Dermis microvascular lymphatic vessel endothelial cell (primary cell): ENCODE data around the gene RASAL1. TPM values are rescaled to one million over a fixed set of nuclear protein-coding genes. Genes with fewer than 3 reads are reported as not detected.

Experiments
- DNase-seq, 2 donors: peaks; one replicate each; pipeline versions ENCODE4 v3.0.0 to v3.0.0-alpha.2; 2010; ENCODE audit warnings: low read depth in 2 of 2
- total RNA-seq: library from RNA; depleted of rRNA; stranded (reverse); fragments of >200 nt; gene quantifications from 2 replicates; pipeline ENCODE4 v1.2.1, GENCODE V29; 2014

RASAL1 gene
- total RNA-seq, result not detected in 2 replicates

- peak in 1 of 2 donors; percentile 7 for DNase-seq
These were observed at the start of gene RASAL1 for GRCh38 chr12:113135178-113136127. TSS of gene RASAL1 (minus strand) at chr12:113135761. CDS start at chr12:113135462, 299 bp downstream.

- peak; percentile 61 to 89 for DNase-seq
These were observed 49.3 kb upstream of the RASAL1 start for GRCh38 chr12:113184900-113185179.

GRCh38 chr12:113184098-113184899, 48.7 kb upstream of the RASAL1 start:
- DNase-seq, result peak in 1 of 2 donors; percentile 42

GRCh38 chr12:113183030-113183589, 47.5 kb upstream of the RASAL1 start:
- no peak for DNase-seq

GRCh38 chr12:113181975-113182374, 46.4 kb upstream of the RASAL1 start:
- no peak for DNase-seq

- no peak for DNase-seq
These were observed 44.8 kb upstream of the RASAL1 start for GRCh38 chr12:113180333-113180732.

GRCh38 chr12:113179023-113179422, 43.5 kb upstream of the RASAL1 start:
- no peak for DNase-seq

GRCh38 chr12:113174461-113175384, 39.2 kb upstream of the RASAL1 start:
- DNase-seq, result peak; percentile 22 to 62

- DNase-seq, result no peak
These were observed 37.6 kb upstream of the RASAL1 start for GRCh38 chr12:113173081-113173698.

- no peak for DNase-seq
These were observed 36.6 kb upstream of the RASAL1 start for GRCh38 chr12:113172185-113172584.

- DNase-seq, result no peak
These were observed 36.0 kb upstream of the RASAL1 start for GRCh38 chr12:113171543-113171942.

- no peak for DNase-seq
These were observed 35.4 kb upstream of the RASAL1 start for GRCh38 chr12:113170926-113171325.

- no peak for DNase-seq
These were observed 34.9 kb upstream of the RASAL1 start for GRCh38 chr12:113170457-113170856.

GRCh38 chr12:113169697-113170096, 34.1 kb upstream of the RASAL1 start:
- DNase-seq, result no peak

- no peak for DNase-seq
These were observed 32.3 kb upstream of the RASAL1 start for GRCh38 chr12:113167868-113168267.

GRCh38 chr12:113165521-113166450, 30.2 kb upstream of the RASAL1 start:
- no peak for DNase-seq

- no peak for DNase-seq
These were observed 28.5 kb upstream of the RASAL1 start for GRCh38 chr12:113164014-113164413.

GRCh38 chr12:113163030-113163360, 27.4 kb upstream of the RASAL1 start:
- DNase-seq, result no peak
